ENCODE results near the gene MRPS26.

The MRPS26 gene

DNA sequence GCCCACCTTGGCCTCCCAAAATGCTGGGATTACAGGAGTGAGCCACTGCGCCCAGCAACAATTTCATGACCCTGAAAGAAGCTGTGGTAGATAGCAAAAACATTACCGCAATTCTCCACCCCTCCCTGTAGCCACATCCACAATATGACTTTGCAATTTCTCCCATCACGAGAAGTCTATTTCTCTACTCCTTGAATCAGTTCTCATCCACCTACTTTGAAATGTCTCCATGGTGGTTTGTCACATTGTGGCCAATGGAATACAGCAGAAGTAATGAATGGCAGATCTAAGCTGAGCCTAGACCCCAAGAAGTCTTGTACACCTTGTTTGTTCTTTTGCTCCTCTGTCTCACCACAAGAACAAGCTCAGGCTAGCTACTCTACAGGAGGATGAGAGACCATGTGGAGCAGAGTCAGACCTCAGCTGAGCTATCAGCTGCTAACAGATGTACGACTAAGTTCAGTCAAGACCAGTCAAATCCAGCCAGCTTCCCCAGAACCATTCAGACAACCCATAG is 31.8 kb downstream of the MRPS26 start:
- peak; percentile 99 for DNase-seq

GRCh38 chr20:3080939-3081388 is 35.1 kb downstream of the MRPS26 start:
- DNase-seq: no peak

GRCh38 chr20:3081641-3082040 is 35.8 kb downstream of the MRPS26 start:
- DNase-seq: no peak

DNA sequence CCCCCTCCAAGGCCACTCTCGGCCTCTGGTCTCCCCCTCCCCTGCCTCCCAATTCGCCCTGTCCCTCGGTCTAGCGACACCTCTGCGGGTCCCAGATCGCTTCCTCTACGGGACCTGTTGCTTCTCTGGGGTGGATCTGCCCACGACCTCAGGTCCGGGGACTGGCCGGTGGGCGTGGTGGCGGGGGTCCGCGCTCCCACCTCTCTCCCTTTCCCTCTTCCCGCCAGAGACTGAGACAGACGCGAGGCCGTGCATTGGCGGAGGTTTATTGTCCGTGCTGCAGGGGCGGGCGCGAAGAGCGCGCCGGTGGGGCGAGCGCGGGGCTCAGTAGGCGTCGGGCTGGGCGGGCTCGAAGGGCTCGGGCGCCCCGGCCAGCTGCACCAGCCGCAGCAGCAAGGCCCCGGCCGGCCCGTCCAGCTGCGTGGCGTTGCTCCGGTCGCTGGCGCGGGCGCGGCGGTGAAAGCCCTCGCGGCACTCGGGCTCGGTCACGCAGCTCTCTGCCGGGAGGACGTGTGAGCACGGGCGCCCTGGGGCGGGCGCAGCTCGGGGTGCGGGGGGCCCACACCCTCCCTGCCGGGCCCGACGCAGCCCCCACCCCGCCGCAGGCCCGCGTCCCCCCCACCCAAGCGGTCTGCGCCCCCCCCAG is 36.6 kb downstream of the MRPS26 start:
- no peak for DNase-seq

DNA sequence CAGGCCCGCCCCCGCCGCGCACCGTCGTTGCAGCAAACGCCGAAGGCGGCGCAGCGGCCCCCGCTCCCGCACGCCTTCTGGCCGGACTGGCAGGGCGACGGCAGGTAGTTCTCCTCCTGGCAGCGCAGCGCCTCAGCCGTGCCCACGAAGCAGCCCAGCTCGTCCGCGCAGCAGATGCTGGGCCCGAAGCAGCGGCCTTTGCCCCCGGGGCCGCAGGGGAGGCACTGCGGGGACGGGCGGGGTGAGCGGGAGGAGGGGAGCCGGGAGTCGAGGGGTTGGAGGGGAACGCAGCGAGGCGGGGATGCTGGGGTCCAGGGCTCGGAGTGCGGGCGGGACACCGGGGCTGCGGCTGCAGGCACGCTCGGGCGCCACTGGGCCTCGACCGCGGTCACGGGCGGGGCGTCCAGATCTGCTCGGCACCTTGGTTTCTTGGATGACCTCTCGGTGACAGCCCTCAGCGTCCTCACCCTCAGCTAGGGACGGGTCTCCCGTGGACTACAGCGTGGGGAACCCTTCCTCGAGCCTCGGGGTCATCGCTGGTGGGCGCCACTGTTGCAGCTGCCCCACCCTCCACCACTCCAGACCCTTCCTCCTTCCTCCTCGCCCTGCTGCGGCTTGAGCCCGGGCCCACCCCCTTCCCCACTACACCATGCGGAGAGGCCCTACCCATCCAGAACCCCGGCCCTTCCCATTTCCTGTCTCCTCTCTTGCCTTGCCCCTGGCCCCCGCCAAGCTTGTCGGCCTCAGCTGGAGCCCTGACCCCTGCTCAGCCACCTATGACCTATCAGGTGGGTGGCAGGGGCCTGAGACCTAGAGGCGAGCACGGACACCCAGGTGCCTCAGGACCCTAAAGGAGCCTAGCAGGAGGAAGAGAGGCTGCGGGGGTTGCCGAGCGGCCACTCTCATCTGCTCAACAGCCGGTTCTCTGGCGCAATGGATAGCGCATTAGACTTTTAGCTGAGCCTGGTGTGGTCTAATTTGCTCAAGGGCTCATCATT is 37.4 kb downstream of the MRPS26 start:
- DNase-seq: no peak

GRCh38 chr20:3084283-3084985 is 38.6 kb downstream of the MRPS26 start, which contains the start of gene AVP:
Gene AVP (minus strand): TSS chr20:3084724. CDS start chr20:3084674, 50 bp downstream.
- no peak for DNase-seq

DNA sequence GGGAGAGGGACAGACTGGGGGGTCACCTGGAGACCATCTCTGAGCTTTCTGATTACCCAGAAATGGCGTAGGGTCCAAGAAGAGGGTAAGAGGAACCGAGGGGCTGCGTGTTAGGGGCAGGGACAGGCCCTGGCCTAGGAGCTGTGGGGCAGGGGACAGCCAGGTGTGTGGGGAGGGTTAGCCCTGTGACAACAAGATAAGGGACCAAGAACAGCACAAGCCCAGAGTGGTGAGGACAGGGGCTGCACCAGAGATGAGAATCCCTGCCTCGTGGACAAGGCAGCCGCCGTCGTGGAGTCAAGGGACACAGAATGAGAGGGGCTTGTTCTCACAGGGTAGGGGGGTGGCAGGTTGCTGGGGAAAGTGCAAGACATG is 39.1 kb downstream of the MRPS26 start:
- no peak for DNase-seq

GRCh38 chr20:3085571-3086072 is 39.8 kb downstream of the MRPS26 start:
- DNase-seq: no peak

DNA sequence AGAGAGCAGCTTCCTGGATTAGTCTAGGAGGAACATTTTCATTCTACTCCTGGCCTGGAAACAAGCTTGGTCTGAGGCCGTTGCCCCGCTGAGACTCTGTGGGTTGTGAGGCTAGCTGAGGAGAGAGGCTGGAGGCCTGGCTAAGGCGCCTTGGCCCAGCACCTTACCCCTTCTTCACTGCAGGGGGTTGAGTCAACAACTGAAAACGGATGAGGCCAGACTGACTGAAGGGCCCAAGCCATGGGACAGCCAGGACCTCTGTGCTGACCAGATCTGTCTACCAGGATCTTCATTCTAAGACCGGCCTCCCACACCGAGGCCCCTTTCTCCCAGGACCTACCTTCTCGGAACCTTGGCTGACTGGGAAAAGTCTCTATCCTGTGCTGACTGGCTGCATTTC is 42.2 kb downstream of the MRPS26 start:
- no peak for DNase-seq

- DNase-seq: peak; percentile 83
These were observed 44.7 kb downstream of the MRPS26 start for GRCh38 chr20:3090565-3090964.

DNA sequence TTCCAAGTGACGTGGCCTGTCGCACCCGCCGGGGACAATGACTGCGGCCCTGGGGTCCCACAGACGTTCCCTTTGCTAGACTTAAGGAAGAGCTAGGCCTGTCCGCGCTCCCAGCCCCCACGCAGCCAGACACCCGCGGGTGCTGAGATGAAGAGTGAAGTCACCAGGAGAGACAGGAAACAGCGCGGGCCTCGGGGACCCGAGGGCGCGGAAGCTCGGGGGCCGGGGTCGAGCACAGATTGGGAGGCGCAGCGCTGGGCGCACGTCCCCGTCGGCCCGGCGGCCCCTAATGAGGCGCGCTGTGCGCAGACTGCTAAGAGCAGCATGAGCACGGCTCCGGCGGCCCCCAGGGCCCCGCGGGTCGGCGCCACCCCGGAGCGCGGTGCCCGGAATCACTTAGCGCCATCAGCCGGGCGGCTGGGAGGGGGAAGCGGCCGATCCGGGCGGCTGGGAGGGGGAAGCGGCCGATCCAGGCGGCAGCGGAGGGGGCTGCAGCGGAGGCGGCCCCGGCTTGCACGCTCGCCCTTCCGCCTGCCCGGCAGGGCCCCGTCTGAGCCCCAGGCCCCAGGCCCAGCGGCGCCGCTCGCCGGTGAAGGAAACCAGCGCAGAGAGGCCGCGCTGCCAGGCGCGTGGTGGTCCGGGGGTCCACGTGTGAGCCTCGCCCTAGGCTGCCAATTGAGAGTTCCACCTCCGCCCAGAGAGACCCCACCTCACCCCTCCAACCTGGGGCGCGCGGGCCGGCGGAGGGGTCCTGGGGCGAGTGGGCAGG is 46.9 kb downstream of the MRPS26 start:
- DNase-seq: no peak

- DNase-seq: peak; percentile 95
These were observed 48.1 kb downstream of the MRPS26 start for GRCh38 chr20:3093861-3094361.

DNA sequence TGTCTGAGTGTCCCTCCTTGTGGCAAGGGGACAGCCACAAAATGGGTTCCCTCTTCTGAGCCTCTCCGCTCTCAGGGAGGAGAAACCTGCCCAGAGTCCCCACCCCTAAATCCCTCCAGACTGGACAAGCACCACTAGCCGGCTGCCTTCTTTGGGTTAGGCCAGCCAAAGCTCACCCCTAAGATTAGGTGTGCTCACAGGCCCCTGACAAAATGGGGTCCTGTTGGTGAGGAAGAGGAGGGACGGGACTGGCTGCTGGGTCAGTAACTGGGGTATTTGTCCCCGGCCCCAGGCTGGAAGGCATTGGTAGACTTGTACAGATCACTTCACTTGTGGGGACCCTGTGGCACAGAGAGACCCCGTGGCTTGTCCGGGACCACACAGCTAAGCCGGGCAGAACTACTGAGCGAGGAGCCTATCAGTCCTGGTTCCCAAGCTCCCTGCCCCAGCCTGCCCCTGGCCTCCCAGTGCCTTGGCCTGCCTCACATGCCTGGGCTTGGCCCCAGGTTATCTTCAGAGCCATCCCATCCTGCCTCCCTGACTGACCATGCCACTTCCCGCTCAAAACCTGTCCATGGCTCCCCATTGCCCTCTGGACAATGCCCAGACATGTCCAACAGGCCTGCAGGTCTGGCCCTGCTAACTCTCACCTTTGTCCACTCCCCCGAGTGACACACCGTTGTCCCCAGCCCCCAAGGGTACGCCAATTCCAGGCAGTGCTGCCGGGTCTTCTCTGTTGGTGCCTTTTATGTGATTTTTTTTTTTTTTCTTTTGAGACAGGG is 49.2 kb downstream of the MRPS26 start:
- DNase-seq: no peak
